HepG2 (cell line): ENCODE results near the gene ARHGAP26. TPM values are rescaled to one million over a fixed set of nuclear protein-coding genes. Genes with fewer than 3 reads are reported as not detected.

Experiments used
- ATAC-seq: fragments of 200-7000 bp; cut with Tn5 transposase; 3 replicates; pipeline ENCODE4 v1.9.1; 2020; ENCODE audit warnings: mild to moderate bottlenecking, moderate library complexity
- BruUV-seq: library from RNA; stranded (reverse); fragments of 400-500 nt; replicated peaks from 2 replicates; lab custom pipeline; 2021; lab: Mats Ljungman, UMichigan
- CTCF ChIA-PET: fragments of 300-600 bp; formaldehyde crosslinking; extraction: SDS; loops from one replicate; lab custom pipeline; 2021; ENCODE audit warnings: low total read pairs, inconsistent platforms, low intra/inter-chr PET ratio; lab: Yijun Ruan, JAX
- POLR2A ChIA-PET: fragments of 350-600 bp; sonication (Branson Sonifier 250); formaldehyde crosslinking; loops from one replicate; lab custom pipeline; 2020; ENCODE audit warnings: antibody characterized with exemption, inconsistent platforms; lab: Yijun Ruan, JAX
- DNase-seq: peaks from one replicate; pipeline ENCODE4 v3.0.0-alpha.2; 2015; ENCODE audit warnings: low spot score
- FAIRE-seq: peaks from 3 replicates; lab custom pipeline; 2011; peaks lifted over from hg19 to GRCh38; lab: Jason Lieb, UNC
- H2AFZ ChIP-seq: one replicate; pipeline ENCODE4 v1.6.1; 2011; ENCODE audit warnings: low read length, inconsistent platforms
- H3K27ac ChIP-seq: fragments of 300-600 bp; 3 replicates; pipeline ENCODE4 v1.8.0; 2011; ENCODE audit warnings: mixed run types, mild to moderate bottlenecking, mixed read lengths, low read length, inconsistent platforms; ENCODE audit not compliant: insufficient read depth; ENCODE audit errors: extremely low read length
- H3K27me3 ChIP-seq, 2 experiments: fragments of 200-600 bp in 1 of 2; 2 replicates in 1 of 2; 3 replicates in 1 of 2; pipeline versions ENCODE4 v1.6.0 to v1.8.0; 2011; ENCODE audit warnings: low read length in 2 of 2, mild to moderate bottlenecking in 2 of 2, moderate library complexity in 2 of 2, inconsistent platforms in 1 of 2; ENCODE audit not compliant: insufficient read depth in 2 of 2, control insufficient read depth in 1 of 2
- H3K36me3 ChIP-seq, 2 experiments: fragments of 200-600 bp in 1 of 2; replicated peaks in 1 of 2; 2 replicates in 1 of 2; 3 replicates in 1 of 2; pipeline versions ENCODE4 v1.5.1 to v1.8.0; 2011; ENCODE audit warnings: low read length in 2 of 2, inconsistent platforms in 1 of 2; ENCODE audit not compliant: insufficient read depth in 2 of 2, control insufficient read depth in 1 of 2
- H3K4me1 ChIP-seq: 2 replicates; pipeline ENCODE4 v1.5.1; 2012; ENCODE audit warnings: low read length, inconsistent platforms; ENCODE audit not compliant: insufficient read depth
- H3K4me2 ChIP-seq: 2 replicates; pipeline ENCODE4 v1.6.0; 2011; ENCODE audit warnings: low read depth, low read length, inconsistent platforms
- H3K4me3 ChIP-seq, 3 experiments: fragments of 200-600 bp in 1 of 3; sonication (generic), shearing (Covaris generic) in 1 of 3; replicated peaks in 1 of 3; 2 replicates each; pipeline ENCODE4 v1.5.1; 2011 to 2016; ENCODE audit warnings: low read length in 3 of 3, inconsistent platforms in 2 of 3, low read depth in 2 of 3, mild to moderate bottlenecking in 2 of 3, control low read depth in 1 of 3, mixed read lengths in 1 of 3; ENCODE audit not compliant: insufficient read depth in 1 of 3
- H3K79me2 ChIP-seq: one replicate; pipeline ENCODE4 v1.6.1; 2011; ENCODE audit warnings: low read length, inconsistent platforms; ENCODE audit not compliant: insufficient read depth
- H3K9ac ChIP-seq: 2 replicates; pipeline ENCODE4 v1.6.0; 2011; ENCODE audit warnings: mild to moderate bottlenecking, low read depth, low read length, inconsistent platforms; ENCODE audit not compliant: insufficient read depth
- H3K9me3 ChIP-seq: 2 replicates; pipeline ENCODE4 v1.5.1; 2012; ENCODE audit warnings: mild to moderate bottlenecking, low read length
- H4K20me1 ChIP-seq: 2 replicates; pipeline ENCODE4 v1.6.0; 2011; ENCODE audit warnings: inconsistent platforms, mild to moderate bottlenecking, low read length, moderate library complexity; ENCODE audit not compliant: insufficient read depth
- WGBS: methylation state at CpG from one replicate; pipeline ENCODE4 v1.1.6; 2017; ENCODE audit warnings: low lambda C conversion rate; 5-methylcytosine and 5-hydroxymethylcytosine counted together
- in situ Hi-C: cut with HindIII; loops from 2 replicates; pipeline ENCODE4 v1.10.0; 2017; ENCODE audit warnings: low pct_unique_long_range_greater_than_20kb; ENCODE audit not compliant: extremely low pct_ligation_motif_present
- intact Hi-C: fragments of 100-400 bp; cut with micrococcal nuclease; formaldehyde crosslinking; loops from one replicate; pipeline ENCODE4 v1.10.0; 2022; ENCODE audit not compliant: unreplicated experiment
- polyA plus RNA-seq, 8 experiments: library from polyadenylated mRNA; depleted of rRNA in 3 of 8; stranded (reverse) in 7 of 8; unstranded in 1 of 8; fragments of >200 nt; fragmentation: Illumina TruSeq in 4 of 8; extraction: Trizol in 4 of 8; gene quantifications; 2 replicates each; pipeline versions ENCODE4 v1.2.1 to v1.2.3, GENCODE V29; 2011 to 2016; ENCODE audit warnings: low read depth in 4 of 8, missing spikeins in 1 of 8, mixed read lengths in 1 of 8; ENCODE audit not compliant: insufficient read depth in 1 of 8
- total RNA-seq, 5 experiments: library from RNA; depleted of rRNA; stranded (reverse); fragments of >200 nt; fragmentation: Illumina TruSeq; extraction: Trizol; gene quantifications; 2 replicates each; pipeline ENCODE4 v1.2.3, GENCODE V29; 2016; ENCODE audit warnings: low read depth in 1 of 5
- TF ChIP-seq, protein P1 (sequence below): sonication (generic); formaldehyde crosslinking; IDR thresholded peaks from 2 replicates; pipeline ENCODE4 v1.4.0; 2020; ENCODE audit warnings: missing genetic modification reagents, mild to moderate bottlenecking, borderline replicate concordance
- TF ChIP-seq, protein P2 (sequence below): sonication (generic); formaldehyde crosslinking; IDR thresholded peaks from 2 replicates; pipeline ENCODE4 v1.4.0; 2020; ENCODE audit warnings: missing genetic modification reagents
- TF ChIP-seq, protein P3 (sequence below): sonication (generic); formaldehyde crosslinking; IDR thresholded peaks from 2 replicates; pipeline ENCODE4 v1.5.0; 2020; ENCODE audit warnings: mild to moderate bottlenecking, low read depth, missing genetic modification reagents, borderline replicate concordance

ARHGAP26 gene
- total and polyA plus RNA-seq, 2 of the 13 experiments (the other 11 are each of a cell fraction or from before 2014, with no cell fraction given), result 9.6 to 18.2 TPM

DNA sequence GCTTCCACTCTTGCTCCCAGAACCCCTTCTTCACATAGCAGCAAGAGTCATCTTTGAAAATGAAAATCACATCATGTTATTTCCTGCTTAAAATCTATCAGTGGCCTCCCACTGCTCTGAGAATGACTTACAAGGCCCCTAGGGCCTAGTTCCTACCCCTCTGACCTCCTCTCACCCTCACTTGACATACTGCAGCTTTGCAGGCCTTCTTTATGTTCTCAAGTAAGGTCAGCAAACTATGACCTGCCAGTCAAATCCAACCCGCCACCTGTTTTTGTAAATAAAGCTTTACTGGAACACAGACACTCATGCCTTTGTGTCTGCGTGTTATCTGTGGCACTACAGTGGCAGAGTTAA is 447.6 kb downstream of the ARHGAP26 start (continued):
- TF ChIP-seq, protein P1, sequence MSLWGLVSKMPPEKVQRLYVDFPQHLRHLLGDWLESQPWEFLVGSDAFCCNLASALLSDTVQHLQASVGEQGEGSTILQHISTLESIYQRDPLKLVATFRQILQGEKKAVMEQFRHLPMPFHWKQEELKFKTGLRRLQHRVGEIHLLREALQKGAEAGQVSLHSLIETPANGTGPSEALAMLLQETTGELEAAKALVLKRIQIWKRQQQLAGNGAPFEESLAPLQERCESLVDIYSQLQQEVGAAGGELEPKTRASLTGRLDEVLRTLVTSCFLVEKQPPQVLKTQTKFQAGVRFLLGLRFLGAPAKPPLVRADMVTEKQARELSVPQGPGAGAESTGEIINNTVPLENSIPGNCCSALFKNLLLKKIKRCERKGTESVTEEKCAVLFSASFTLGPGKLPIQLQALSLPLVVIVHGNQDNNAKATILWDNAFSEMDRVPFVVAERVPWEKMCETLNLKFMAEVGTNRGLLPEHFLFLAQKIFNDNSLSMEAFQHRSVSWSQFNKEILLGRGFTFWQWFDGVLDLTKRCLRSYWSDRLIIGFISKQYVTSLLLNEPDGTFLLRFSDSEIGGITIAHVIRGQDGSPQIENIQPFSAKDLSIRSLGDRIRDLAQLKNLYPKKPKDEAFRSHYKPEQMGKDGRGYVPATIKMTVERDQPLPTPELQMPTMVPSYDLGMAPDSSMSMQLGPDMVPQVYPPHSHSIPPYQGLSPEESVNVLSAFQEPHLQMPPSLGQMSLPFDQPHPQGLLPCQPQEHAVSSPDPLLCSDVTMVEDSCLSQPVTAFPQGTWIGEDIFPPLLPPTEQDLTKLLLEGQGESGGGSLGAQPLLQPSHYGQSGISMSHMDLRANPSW (CRISPR knock-in tag), result no peak

DNA sequence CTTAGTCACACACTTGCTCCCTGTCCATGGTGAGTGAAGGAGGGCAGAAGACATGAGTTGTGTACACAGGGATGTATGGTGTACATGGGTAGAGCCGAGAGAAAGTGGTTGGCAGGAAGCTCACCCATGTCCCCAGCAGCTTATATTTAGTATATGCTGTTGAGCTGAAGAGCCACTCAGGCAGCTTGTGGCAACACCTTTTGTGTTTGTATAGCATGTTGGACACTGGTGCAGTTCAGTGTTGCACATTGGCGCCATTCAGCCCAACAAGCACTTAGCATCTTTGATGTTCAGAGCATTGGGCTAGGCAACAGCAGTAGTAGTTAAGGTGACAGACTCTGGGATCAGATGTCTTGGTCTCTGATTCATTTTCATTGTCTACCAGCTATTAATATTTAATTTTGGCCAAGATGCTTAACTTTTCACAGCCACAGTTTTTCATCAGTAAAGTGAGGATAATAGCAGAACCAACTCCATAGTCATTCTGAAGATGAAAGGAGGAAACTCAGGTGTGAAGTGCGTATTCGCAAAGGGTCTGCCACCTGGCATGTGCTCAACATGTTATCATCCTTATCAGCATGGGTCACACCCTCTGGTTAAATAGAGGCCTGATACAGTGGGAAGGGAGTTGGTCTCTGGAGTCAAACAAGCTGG is 448.5 kb downstream of the ARHGAP26 start:
- peaks cover 26% of the 10 kb centered on the region for H3K4me1 ChIP-seq
- in situ Hi-C loops, result no loop called here
- CTCF ChIA-PET, result no interaction called here

More for the DNA sequence above, 448.5 kb downstream of the ARHGAP26 start:
- Histone ChIP-seq H3K27me3 (no peaks in the 10 kb centered on the region), H3K9ac (no peak overlapping the region), H3K4me3 (no peak overlapping the region), H2AFZ (no peak overlapping the region), H3K36me3 (peaks cover 6 to 10% of the 10 kb centered on the region in 2 experiments; a peak in 4 of 5 replicates), H4K20me1 (no peaks in the 10 kb centered on the region), H3K79me2 (no peaks in the 10 kb centered on the region), H3K4me2 (no peak overlapping the region), H3K27ac (no peak overlapping the region), H3K9me3 (no peaks in the 10 kb centered on the region)
- no peak for FAIRE-seq
- intact Hi-C loops, result no loop called here
- BruUV-seq, result no TSS peak
- POLR2A ChIA-PET, result no interaction called here
- DNase-seq, result no peak
- no peak for ATAC-seq
- WGBS, result 100% methylated on average over 4 of the region's 4 CpGs
- TF ChIP-seq, protein P2, sequence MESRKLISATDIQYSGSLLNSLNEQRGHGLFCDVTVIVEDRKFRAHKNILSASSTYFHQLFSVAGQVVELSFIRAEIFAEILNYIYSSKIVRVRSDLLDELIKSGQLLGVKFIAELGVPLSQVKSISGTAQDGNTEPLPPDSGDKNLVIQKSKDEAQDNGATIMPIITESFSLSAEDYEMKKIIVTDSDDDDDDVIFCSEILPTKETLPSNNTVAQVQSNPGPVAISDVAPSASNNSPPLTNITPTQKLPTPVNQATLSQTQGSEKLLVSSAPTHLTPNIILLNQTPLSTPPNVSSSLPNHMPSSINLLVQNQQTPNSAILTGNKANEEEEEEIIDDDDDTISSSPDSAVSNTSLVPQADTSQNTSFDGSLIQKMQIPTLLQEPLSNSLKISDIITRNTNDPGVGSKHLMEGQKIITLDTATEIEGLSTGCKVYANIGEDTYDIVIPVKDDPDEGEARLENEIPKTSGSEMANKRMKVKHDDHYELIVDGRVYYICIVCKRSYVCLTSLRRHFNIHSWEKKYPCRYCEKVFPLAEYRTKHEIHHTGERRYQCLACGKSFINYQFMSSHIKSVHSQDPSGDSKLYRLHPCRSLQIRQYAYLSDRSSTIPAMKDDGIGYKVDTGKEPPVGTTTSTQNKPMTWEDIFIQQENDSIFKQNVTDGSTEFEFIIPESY (CRISPR knock-in tag), result peak; percentile 74; the same call in 1 of the 2 replicates
- TF ChIP-seq, protein P3, sequence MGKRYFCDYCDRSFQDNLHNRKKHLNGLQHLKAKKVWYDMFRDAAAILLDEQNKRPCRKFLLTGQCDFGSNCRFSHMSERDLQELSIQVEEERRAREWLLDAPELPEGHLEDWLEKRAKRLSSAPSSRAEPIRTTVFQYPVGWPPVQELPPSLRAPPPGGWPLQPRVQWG (CRISPR knock-in tag), result no peak
